ENCODE measurements around the gene DOK7.

Gene DOK7

DNA sequence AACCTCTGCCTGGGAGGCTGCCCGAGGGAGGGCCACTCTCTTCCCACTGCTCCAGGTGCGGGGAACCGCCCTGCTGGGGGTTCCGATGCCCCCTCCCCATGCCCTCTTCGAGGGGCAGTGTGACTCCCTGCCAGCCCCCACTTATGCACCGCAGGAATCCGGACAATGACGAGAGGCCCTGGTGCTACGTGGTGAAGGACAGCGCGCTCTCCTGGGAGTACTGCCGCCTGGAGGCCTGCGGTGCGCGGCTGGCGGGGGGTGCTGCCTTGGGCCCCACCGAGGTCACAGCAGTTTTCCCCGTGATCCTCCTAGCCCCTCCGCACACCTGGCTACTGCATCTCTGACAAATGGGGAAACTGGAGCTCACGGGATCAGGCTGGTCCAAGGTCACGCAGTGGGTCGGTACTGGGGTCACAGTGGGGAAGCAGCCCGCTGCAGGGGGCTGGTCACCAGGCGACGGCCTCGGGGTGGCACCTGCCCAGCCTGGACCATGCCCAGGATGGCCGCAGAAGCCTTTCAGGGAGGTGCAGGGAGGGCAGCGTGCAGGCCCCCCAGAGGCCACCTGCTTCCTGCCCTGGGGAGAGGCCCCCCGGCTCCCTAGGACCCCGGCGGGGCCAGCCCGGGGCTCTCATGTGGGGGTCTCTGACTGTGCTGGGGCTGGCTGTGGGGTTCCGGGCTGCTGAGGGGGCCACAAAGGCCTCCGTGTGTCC, 17.8 kb upstream of the DOK7 start:
- Histone ChIP-seq H3K36me3 (ENCODE audit: insufficient read depth, insufficient read length, low read length) (no peaks in the 10 kb centered on the region), H3K9ac (ENCODE audit: insufficient read length, low read depth) (no peak overlapping the region), H3K9me3 (ENCODE audit: insufficient read depth, low read length) (no peaks in the 10 kb centered on the region), H3K27me3 (ENCODE audit: insufficient read depth, insufficient read length) (peaks cover 3% of the 10 kb centered on the region), H3K4me1 (ENCODE audit: insufficient read depth, insufficient read length) (peaks cover 19% of the 10 kb centered on the region), H3K4me3 (ENCODE audit: insufficient read length, low read depth) (no peak overlapping the region)
- TF ChIP-seq SUZ12 (IDR thresholded peaks at IDR 0.05; ENCODE audit: extremely low read depth, insufficient read depth, insufficient read length) (no peak), YY1 (IDR thresholded peaks at IDR 0.05; ENCODE audit: insufficient read depth, insufficient read length) (no peak), ZNF274 (IDR thresholded peaks at IDR 0.05; ENCODE audit: low read depth, low read length) (no peak)
- no peak for DNase-seq (ENCODE audit: low read depth, low spot score)

DNA sequence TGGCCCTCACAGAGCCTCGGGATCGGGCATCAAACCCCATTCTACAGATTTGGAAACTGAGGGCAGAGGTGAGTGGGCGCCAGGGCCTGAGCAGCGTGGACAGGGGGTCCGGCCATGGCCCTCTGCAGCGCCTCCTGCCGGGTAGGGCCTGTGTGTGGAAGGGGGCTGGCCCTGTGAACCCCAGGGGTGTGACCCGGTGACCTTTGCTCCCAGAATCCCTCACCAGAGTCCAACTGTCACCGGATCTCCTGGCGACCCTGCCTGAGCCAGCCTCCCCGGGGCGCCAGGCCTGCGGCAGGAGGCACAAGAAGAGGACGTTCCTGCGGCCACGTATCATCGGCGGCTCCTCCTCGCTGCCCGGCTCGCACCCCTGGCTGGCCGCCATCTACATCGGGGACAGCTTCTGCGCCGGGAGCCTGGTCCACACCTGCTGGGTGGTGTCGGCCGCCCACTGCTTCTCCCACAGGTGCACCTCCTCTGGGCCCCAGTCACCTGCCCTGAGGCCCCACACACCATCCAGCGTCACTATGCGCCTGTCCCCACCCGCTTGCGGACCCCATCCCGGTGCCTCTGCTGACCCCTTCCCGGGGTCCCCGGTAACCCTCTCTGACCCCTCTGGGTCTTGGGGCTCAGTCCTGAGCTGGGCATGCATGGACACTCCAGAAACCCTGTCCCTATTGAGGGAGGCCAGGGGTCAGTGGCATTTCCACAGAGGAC, 17.1 kb upstream of the DOK7 start:
- DNase-seq (ENCODE audit: low read depth, low spot score): no peak
- TF ChIP-seq SUZ12 (IDR thresholded peaks at IDR 0.05; ENCODE audit: extremely low read depth, insufficient read depth, insufficient read length) (no peak), ZNF274 (IDR thresholded peaks at IDR 0.05; ENCODE audit: low read depth, low read length) (no peak), YY1 (IDR thresholded peaks at IDR 0.05; ENCODE audit: insufficient read depth, insufficient read length) (no peak)
- Histone ChIP-seq H3K4me1 (ENCODE audit: insufficient read depth, insufficient read length) (peaks cover 15% of the 10 kb centered on the region), H3K9me3 (ENCODE audit: insufficient read depth, low read length) (no peaks in the 10 kb centered on the region), H3K36me3 (ENCODE audit: insufficient read depth, insufficient read length, low read length) (no peaks in the 10 kb centered on the region), H3K27me3 (ENCODE audit: insufficient read depth, insufficient read length) (peaks cover 6% of the 10 kb centered on the region), H3K4me3 (ENCODE audit: insufficient read length, low read depth) (no peak overlapping the region), H3K9ac (ENCODE audit: insufficient read length, low read depth) (no peak overlapping the region)

DNA sequence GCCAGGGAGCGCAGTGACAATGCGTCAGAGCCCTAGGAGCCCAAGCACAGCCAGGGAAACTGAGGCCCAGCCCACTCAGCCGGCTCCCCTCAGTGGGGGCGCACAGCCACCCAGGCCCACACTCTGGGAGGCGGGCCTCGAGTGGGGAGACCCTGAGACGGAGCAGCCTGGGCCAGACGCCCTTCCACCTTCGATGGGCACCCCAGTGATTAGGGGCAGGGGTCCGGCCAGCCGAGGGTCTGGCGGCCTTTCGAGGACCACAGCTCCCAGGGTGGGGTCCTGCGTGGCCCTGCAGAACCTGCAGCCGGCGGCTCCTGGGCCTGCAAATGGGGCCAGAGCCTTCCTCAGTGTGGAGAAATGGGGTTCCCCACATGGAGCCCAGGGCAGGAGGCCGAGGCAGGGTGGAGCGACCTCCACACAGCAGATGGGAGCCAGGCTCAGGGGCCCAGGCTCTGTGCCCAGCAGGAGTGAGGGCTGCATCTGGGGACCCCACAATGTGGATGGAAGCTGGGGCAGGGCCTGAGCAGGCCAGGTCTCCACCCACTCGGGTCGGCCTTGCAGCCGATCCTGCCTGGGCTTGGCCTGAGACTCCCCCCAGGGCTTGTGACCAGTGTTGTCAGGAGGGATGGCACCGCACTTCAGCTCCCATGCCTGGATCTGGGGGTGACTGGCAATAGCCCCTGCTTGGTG, 16.3 kb upstream of the DOK7 start:
- no peak overlapping the region for H3K4me3 ChIP-seq (ENCODE audit: insufficient read length, low read depth)
- no peak for DNase-seq (ENCODE audit: low read depth, low spot score)
- no peaks in the 10 kb centered on the region for H3K9me3 ChIP-seq (ENCODE audit: insufficient read depth, low read length)
- no peak overlapping the region for H3K9ac ChIP-seq (ENCODE audit: insufficient read length, low read depth)
- peaks cover 6% of the 10 kb centered on the region for H3K27me3 ChIP-seq (ENCODE audit: insufficient read depth, insufficient read length)
- TF ChIP-seq SUZ12 (IDR thresholded peaks at IDR 0.05; ENCODE audit: extremely low read depth, insufficient read depth, insufficient read length) (no peak), YY1 (IDR thresholded peaks at IDR 0.05; ENCODE audit: insufficient read depth, insufficient read length) (no peak), ZNF274 (IDR thresholded peaks at IDR 0.05; ENCODE audit: low read depth, low read length) (no peak)
- peaks cover 11% of the 10 kb centered on the region for H3K4me1 ChIP-seq (ENCODE audit: insufficient read depth, insufficient read length)
- H3K36me3 ChIP-seq (ENCODE audit: insufficient read depth, insufficient read length, low read length): no peaks in the 10 kb centered on the region

DNA sequence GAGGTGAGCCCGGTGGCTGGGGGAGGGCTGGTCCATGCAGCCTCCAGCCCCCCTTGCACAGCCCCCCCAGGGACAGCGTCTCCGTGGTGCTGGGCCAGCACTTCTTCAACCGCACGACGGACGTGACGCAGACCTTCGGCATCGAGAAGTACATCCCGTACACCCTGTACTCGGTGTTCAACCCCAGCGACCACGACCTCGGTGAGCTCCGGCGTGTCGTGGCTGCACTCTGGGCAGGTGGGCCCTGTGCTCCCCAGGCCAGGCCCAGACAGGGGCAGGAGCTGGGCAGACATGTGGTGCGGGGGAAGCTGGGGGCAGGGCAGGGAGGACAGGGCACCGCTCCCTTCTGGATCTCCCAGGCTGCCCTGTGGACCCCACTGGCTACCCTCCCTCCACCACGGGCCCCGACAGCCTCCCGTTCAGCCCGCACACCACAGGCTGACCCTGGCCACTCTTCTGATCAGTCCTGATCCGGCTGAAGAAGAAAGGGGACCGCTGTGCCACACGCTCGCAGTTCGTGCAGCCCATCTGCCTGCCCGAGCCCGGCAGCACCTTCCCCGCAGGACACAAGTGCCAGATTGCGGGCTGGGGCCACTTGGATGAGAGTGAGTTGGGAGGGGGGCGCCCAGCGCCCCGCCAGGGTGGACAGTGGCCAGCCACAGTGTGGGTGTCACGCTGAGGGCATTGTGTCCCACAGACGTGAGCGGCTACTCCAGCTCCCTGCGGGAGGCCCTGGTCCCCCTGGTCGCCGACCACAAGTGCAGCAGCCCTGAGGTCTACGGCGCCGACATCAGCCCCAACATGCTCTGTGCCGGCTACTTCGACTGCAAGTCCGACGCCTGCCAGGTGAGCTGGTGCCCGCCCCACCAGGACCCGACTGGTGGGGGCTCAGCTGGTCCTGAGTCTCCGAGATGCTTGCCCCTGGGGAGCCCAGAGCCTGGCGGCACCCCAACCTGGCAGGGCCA, 15.4 kb upstream of the DOK7 start:
- peaks cover 11% of the 10 kb centered on the region for H3K4me1 ChIP-seq (ENCODE audit: insufficient read depth, insufficient read length)
- DNase-seq (ENCODE audit: low read depth, low spot score): no peak
- peaks cover 6% of the 10 kb centered on the region for H3K27me3 ChIP-seq (ENCODE audit: insufficient read depth, insufficient read length)
- H3K36me3 ChIP-seq (ENCODE audit: insufficient read depth, insufficient read length, low read length): no peaks in the 10 kb centered on the region
- no peaks in the 10 kb centered on the region for H3K9me3 ChIP-seq (ENCODE audit: insufficient read depth, low read length)
- H3K4me3 ChIP-seq (ENCODE audit: insufficient read length, low read depth): no peak overlapping the region
- no peak for TF ChIP-seq YY1 (IDR thresholded peaks at IDR 0.05; ENCODE audit: insufficient read depth, insufficient read length)
- TF ChIP-seq SUZ12 (IDR thresholded peaks at IDR 0.05; ENCODE audit: extremely low read depth, insufficient read depth, insufficient read length): no peak
- no peak for TF ChIP-seq ZNF274 (IDR thresholded peaks at IDR 0.05; ENCODE audit: low read depth, low read length)
- no peak overlapping the region for H3K9ac ChIP-seq (ENCODE audit: insufficient read length, low read depth)

DNA sequence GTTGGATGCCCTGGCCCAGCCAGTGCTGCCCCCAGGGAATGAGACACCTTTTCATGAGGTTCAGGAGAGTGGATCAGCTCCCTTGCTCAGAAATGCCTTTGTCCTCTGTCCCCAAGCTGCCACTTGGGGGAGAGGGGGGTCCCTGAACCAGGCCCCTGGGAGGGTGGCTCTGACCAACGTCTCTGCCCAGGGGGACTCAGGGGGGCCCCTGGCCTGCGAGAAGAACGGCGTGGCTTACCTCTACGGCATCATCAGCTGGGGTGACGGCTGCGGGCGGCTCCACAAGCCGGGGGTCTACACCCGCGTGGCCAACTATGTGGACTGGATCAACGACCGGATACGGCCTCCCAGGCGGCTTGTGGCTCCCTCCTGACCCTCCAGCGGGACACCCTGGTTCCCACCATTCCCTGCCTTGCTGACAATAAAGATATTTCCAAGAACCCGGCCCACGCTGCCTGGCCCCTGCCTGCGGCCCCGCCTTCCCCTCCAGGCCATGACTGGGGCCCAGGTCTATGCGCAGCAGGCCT, 14.0 kb upstream of the DOK7 start:
- peak overlapping the region; percentile 8 for H3K9ac ChIP-seq (ENCODE audit: insufficient read length, low read depth)
- TF ChIP-seq SUZ12 (IDR thresholded peaks at IDR 0.05; ENCODE audit: extremely low read depth, insufficient read depth, insufficient read length) (no peak), YY1 (IDR thresholded peaks at IDR 0.05; ENCODE audit: insufficient read depth, insufficient read length) (no peak), ZNF274 (IDR thresholded peaks at IDR 0.05; ENCODE audit: low read depth, low read length) (no peak)
- H3K27me3 ChIP-seq (ENCODE audit: insufficient read depth, insufficient read length): peaks cover 10% of the 10 kb centered on the region
- DNase-seq (ENCODE audit: low read depth, low spot score): no peak
- H3K4me3 ChIP-seq (ENCODE audit: insufficient read length, low read depth): no peak overlapping the region
- H3K4me1 ChIP-seq (ENCODE audit: insufficient read depth, insufficient read length): peaks cover 7% of the 10 kb centered on the region
- H3K9me3 ChIP-seq (ENCODE audit: insufficient read depth, low read length): peaks cover 5% of the 10 kb centered on the region; the same call in 1 of the 2 replicates
- no peaks in the 10 kb centered on the region for H3K36me3 ChIP-seq (ENCODE audit: insufficient read depth, insufficient read length, low read length)
